ENCODE measurements around the gene RIPK1.

The RIPK1 gene

DNA sequence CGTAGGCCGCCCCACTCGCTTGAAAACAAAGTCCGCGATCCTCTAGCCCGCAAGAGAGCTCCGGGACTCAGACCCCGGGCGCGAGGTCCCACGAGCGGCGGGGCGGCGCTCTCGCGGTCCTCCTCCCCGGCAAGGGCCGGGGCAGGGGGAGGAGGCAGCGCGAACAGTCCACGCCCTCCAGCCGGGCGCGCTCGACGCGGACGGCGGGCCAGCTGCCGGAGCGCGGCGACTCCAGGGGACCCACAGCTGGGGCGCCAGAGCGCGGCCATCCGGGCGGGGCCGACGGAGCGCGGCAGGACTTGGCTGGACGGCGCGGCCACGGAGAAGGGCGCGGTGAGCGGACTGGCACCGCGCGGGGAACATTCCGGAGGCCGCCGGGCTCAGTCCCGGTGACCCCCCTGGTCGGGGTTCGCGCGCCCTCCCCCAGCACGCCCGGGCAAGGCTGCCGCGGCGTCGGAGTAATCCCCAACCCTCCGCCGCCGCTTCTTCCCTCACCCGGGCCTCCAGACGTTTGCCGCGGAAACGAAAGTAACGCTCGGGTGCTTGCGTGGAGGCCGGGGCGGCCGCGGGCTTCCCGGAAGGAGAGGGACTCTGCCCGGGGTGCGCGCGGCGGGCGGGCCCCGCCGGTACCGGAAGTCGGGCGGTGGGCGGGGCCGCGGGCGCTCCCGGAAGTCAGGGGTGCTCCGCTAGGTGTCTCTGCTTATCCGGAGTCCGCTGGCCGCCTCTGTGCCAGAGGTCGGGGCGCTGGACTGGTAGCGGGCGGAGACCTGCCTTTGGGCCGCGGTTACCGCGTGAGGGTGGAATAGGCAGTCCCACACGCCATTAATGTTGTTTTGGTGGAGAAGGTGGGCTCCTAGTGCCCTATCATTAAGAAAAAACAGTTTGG lies at the start of gene RIPK1:
RIPK1 (plus strand) TSS at position 166 of the 886 bp plus-strand sequence. CDS start 8,330 bp downstream, outside the sequence.
- TF ChIP-seq, protein P1, sequence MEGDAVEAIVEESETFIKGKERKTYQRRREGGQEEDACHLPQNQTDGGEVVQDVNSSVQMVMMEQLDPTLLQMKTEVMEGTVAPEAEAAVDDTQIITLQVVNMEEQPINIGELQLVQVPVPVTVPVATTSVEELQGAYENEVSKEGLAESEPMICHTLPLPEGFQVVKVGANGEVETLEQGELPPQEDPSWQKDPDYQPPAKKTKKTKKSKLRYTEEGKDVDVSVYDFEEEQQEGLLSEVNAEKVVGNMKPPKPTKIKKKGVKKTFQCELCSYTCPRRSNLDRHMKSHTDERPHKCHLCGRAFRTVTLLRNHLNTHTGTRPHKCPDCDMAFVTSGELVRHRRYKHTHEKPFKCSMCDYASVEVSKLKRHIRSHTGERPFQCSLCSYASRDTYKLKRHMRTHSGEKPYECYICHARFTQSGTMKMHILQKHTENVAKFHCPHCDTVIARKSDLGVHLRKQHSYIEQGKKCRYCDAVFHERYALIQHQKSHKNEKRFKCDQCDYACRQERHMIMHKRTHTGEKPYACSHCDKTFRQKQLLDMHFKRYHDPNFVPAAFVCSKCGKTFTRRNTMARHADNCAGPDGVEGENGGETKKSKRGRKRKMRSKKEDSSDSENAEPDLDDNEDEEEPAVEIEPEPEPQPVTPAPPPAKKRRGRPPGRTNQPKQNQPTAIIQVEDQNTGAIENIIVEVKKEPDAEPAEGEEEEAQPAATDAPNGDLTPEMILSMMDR (IDR thresholded peaks at IDR 0.05): no peak; the same call in 1 of the 2 replicates

DNA sequence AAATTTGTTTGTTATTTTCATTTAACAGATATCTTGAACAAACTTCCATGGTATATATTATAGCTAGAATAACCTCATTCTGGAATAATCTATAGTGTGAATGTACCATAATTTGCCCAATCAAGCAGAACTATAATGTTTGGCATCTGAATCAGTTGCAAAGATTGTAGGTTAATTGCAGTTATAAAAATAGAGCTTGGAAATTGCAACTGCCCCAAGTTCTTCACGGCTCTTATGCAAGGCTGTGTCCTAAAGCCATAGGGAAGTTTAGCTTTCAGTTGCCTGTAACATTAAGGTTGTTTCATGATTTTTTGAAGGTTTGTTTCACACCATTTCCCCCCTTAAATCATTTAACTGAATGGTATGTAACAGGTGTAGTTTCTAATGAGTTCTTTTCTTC lies 49.2 kb upstream of the RIPK1 start:
- TF ChIP-seq, protein P1 (IDR thresholded peaks at IDR 0.05): no peak

DNA sequence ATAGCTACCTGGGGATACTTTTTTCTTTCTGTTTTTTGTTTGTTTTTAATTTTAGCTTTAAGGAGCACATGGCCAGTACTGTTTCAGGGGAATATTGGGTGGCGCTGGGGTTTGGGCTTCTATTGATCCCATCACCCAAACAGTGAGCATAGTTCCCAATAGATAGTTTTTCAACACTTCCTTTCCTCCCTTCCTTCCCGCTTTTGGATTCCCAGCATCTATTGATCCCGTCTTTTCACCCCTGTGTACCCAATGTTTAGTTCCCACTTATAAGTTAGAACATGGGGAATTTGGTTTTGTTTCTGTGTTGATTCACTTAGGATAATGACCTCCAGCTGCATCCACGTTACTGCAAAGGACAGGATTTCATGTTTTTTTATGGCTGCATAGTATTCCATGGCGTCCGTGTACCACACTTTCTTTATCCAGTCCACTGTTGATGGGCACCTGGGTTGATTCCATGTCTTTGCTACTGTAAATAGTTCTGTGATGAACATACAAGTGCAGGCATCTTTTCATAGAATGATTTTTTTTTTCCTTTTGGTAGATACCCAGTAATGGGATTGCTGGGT lies 48.5 kb upstream of the RIPK1 start:
- TF ChIP-seq, protein P1 (IDR thresholded peaks at IDR 0.05): no peak

DNA sequence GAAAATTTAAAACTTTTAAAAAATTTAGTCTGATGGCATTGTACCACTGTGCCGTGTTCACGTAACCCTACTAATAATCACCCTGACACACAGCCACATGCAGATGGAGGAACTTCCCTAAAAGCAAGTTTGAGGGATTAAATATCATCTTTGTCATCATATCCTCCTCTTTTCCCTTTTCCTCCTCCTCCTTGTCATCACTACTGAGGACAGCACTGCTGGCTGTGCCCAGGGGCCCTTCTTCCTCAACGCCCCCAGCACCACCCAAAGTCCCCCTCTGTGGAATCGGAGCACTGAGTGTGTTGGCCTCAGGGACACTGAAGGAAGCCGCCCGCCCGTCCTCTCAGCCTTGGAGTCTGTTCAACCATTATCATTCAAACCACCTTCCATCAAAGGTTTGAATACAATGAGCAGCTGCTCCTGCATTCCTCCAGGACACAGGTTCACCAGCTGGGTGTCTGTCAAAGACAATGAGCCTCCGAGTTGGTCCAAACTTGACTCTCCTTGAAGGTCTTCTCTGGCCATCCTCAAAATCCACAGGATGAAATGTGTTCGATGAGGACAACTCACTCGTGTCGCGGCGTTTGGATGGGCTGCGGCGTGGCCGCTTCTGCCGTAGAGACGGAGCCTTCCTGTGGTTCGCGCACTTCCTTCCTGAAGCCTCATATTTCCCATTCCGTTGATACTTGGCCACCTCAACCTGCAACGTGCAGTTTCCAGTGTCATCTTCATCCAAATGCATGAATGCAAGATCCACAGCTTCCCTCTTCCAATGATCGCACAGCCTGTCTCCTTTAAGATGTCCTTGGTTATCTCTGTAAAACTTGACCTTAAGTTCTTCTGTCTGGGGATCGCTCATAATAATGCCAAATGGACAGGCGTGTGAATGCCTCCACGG lies 45.3 kb upstream of the RIPK1 start:
- TF ChIP-seq, protein P1 (IDR thresholded peaks at IDR 0.05): no peak

DNA sequence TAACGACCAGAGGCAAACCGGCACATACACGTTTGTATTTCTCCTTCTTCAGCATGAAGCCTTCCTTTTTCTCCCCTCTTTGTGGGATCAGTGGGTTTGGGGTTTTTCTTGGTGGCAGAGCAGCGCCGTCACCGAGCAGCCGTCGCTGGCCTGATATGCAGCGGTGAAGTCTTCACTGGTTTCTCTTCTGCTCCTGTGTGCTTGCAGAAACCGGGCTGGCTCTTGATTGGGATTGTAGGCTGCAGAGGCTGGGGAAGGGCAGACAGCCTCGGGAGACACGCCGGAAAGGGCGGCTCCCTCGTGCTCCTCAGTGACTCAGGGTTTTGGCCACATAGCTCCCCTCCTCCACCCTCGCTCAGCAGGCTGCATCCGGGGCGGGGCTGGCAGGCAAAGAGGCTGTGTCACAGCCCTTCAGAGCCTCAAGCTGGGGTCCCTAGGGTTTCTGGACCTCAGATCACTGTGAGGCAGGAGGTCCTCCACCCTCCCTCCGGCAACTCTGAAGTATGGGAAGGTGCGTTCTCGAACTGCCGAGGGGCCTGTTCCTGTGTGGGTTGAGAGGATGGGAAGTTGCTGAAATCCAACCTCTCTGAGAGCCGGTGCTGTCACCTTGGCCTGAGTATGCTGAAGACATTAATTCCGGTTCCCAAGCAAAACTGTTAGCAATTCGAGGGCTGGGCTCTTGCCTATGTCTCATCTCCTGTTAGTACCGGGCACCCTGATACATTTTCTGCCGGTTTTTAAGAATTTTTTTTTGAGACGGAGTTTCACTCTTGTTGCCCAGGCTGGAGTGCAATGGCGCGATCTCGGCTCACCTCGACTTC lies 44.4 kb upstream of the RIPK1 start:
- TF ChIP-seq, protein P1 (IDR thresholded peaks at IDR 0.05): no peak

DNA sequence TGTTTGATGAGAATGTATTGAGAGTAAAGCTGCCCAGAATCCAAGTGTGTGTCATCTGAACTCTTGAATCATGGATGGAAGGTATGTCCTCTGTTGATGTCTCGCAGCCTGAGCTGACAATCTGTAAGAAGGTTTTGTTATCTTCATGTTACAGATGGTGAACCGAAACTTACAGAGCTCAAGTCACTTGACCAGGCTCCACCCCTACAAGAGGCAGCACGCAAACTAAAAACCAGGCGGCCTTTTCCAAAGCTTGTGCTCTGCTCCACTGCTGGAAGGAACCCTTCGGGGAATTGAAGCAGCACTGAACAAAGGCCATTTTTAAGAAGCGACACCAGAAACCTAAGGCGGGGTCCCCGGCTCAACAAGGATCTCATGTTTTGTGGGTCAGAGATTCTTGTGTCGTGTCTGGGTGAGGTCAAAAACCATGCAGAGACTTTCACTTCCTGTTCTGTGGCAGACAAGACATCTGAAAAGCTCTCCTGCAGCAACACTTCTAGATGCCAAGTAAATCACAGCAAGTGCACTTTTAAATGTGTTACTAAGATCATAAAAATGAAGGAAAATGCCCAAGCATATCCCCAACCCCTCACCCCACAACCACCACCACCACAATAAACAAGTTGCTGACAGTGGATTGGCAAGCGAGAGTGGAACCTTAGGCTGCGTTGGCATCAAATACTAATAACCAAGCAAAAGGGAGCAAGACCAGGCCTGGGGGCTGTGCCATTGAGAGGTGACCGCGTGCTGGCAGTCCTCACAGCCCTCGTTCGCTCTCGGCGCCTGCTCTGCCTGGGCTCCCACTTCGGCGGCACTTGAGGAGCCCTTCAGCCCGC lies 41.3 kb upstream of the RIPK1 start:
- TF ChIP-seq, protein P1 (IDR thresholded peaks at IDR 0.05): no peak
